KOPT-K1 (cell line): Measurements from ENCODE around the gene ARHGEF12.
"Not testable (repeated sequence)": the region's sequence is repeated elsewhere in the genome, so short reads cannot be mapped to it uniquely, and the experiment has no call there.

Source experiments
- H3K27ac ChIP-seq: fragments of 200-600 bp; sonication (generic); 2 replicates; pipeline ENCODE4 v1.5.1; 2016; ENCODE audit warnings: antibody characterized with exemption, mild to moderate bottlenecking, low read depth, low read length; ENCODE audit not compliant: poor library complexity, severe bottlenecking
- H3K36me3 ChIP-seq: fragments of 200-600 bp; sonication (generic); 2 replicates; pipeline ENCODE4 v1.5.1; 2017; ENCODE audit warnings: antibody characterized with exemption, mild to moderate bottlenecking, low read length, moderate library complexity; ENCODE audit not compliant: insufficient read depth
- H3K9me3 ChIP-seq: fragments of 200-600 bp; sonication (generic); 2 replicates; pipeline ENCODE4 v1.5.1; 2017; ENCODE audit warnings: antibody characterized with exemption, low read length, mild to moderate bottlenecking; ENCODE audit not compliant: insufficient read depth, poor library complexity, severe bottlenecking

The ARHGEF12 gene

GRCh38 chr11:120486138-120486537 lies 149.9 kb downstream of the ARHGEF12 start:
- Histone ChIP-seq H3K9me3 (no peaks in the 10 kb centered on the region), H3K27ac (no peak overlapping the region), H3K36me3 (no peaks in the 10 kb centered on the region)

- Histone ChIP-seq H3K9me3 (no peaks in the 10 kb centered on the region), H3K36me3 (no peaks in the 10 kb centered on the region), H3K27ac (no peak overlapping the region)
Observed at GRCh38 chr11:120489799-120490198, 153.6 kb downstream of the ARHGEF12 start.

- H3K27ac ChIP-seq: no peak overlapping the region
- no peaks in the 10 kb centered on the region for H3K36me3 ChIP-seq
- no peaks in the 10 kb centered on the region for H3K9me3 ChIP-seq
Observed at GRCh38 chr11:120492486-120492885, 156.3 kb downstream of the ARHGEF12 start.

- Histone ChIP-seq H3K27ac (no peak overlapping the region), H3K36me3 (no peaks in the 10 kb centered on the region)
Observed at GRCh38 chr11:120494595-120494994, 158.4 kb downstream of the ARHGEF12 start.

GRCh38 chr11:120499088-120499487 lies 162.9 kb downstream of the ARHGEF12 start:
- Histone ChIP-seq H3K36me3 (no peaks in the 10 kb centered on the region), H3K27ac (no peak overlapping the region), H3K9me3 (no peaks in the 10 kb centered on the region)

More at GRCh38 chr11:120494595-120494994, 158.4 kb downstream of the ARHGEF12 start:
- H3K9me3 ChIP-seq: no peaks in the 10 kb centered on the region

GRCh38 chr11:120499859-120500258 lies 163.6 kb downstream of the ARHGEF12 start:
- Histone ChIP-seq H3K27ac (no peak overlapping the region), H3K36me3 (no peaks in the 10 kb centered on the region)

GRCh38 chr11:120500414-120501071 lies 164.3 kb downstream of the ARHGEF12 start:
- Histone ChIP-seq H3K27ac (no peak overlapping the region), H3K9me3 (no peaks in the 10 kb centered on the region), H3K36me3 (no peaks in the 10 kb centered on the region)

More at GRCh38 chr11:120499859-120500258, 163.6 kb downstream of the ARHGEF12 start:
- H3K9me3 ChIP-seq: no peaks in the 10 kb centered on the region

- Histone ChIP-seq H3K9me3 (no peaks in the 10 kb centered on the region), H3K36me3 (no peaks in the 10 kb centered on the region), H3K27ac (no peak overlapping the region)
Observed at GRCh38 chr11:120501440-120501839, 165.2 kb downstream of the ARHGEF12 start.

- Histone ChIP-seq H3K36me3 (no peaks in the 10 kb centered on the region), H3K27ac (no peak overlapping the region), H3K9me3 (no peaks in the 10 kb centered on the region)
Observed at GRCh38 chr11:120501976-120502755, 166.0 kb downstream of the ARHGEF12 start.

GRCh38 chr11:120503529-120503928 lies 167.3 kb downstream of the ARHGEF12 start:
- H3K9me3 ChIP-seq, H3K36me3 ChIP-seq, H3K27ac ChIP-seq: not testable (repeated sequence)

- no peak overlapping the region for H3K27ac ChIP-seq
- H3K36me3 ChIP-seq: no peaks in the 10 kb centered on the region
- no peaks in the 10 kb centered on the region for H3K9me3 ChIP-seq
Observed at GRCh38 chr11:120505801-120506425, 169.7 kb downstream of the ARHGEF12 start.

- no peak overlapping the region for H3K27ac ChIP-seq
- H3K36me3 ChIP-seq: no peaks in the 10 kb centered on the region
- H3K9me3 ChIP-seq: no peaks in the 10 kb centered on the region
Observed at GRCh38 chr11:120509346-120510053, 173.3 kb downstream of the ARHGEF12 start.

GRCh38 chr11:120510406-120511115 lies 174.3 kb downstream of the ARHGEF12 start:
- H3K9me3 ChIP-seq: no peaks in the 10 kb centered on the region

GRCh38 chr11:120511116-120511819 lies 175.1 kb downstream of the ARHGEF12 start, which contains the start of gene GRIK4:
GRIK4 (plus strand) TSS chr11:120511748; CDS start chr11:120660319, 148,571 bp downstream.
- Histone ChIP-seq H3K36me3 (no peaks in the 10 kb centered on the region), H3K27ac (no peak within 1 kb of the TSS), H3K9me3 (no peaks in the 10 kb centered on the region)

More at GRCh38 chr11:120510406-120511115, 174.3 kb downstream of the ARHGEF12 start:
- Histone ChIP-seq H3K36me3 (no peaks in the 10 kb centered on the region), H3K27ac (no peak overlapping the region)
